Measurements from ENCODE around the gene LIPE.

DNA sequence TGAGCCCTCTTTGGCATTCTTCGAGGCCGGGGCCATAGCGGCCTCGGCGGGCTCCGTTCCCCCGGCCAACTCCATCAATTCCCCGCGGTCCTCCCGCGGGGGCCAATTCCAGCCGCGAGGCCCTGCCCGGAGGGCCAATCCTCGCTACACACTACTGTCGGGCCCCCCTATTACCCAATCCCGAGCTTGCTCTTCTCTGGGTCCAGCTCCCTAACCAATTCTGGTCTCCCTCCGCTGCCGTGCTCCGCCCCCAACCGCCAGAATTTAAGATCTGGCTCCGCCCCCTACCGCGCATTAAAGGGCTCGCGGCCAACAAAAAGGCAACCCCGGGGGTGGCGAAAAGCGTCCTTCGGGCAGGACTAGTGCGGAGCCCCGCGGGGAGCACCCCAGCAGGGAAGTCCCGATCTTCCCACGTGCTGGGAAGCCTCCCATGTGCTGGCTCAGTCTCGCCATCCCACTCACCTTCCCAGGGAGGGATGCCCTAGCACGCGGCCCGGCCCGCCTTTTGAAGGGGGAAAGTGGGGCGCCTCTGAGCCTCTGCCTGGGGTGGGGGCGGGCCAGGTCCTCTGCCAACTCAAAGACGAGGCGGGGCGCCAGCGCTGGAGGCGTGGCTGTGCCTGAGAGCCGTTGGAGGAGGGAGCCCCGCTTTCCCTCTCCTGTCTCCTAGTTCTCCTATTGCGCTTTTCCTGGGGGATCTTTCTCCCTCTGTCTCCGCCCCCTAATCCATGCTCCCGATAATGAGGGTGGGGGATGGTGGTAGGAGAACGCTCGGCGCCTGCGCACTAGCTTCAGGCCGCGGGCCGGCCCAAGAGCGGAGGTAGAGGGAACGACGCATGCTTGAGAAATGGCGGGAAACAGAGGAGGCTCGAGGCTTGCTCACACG lies 3.5 kb downstream of the LIPE start:
- TF ChIP-seq CTCF (conservative IDR thresholded peaks at IDR 0.05 in 1 of 2, IDR thresholded peaks at IDR 0.05 in 1 of 2; ENCODE audit: extremely low read depth in 1 of 2, insufficient read depth in 1 of 2, low read depth in 1 of 2, low read length in 2 of 2) (no peak), EZH2 (IDR thresholded peaks at IDR 0.05; ENCODE audit: borderline replicate concordance, low read length) (no peak)

All from mammary epithelial cell (primary cell).